GM18511 (cell line): ENCODE measurements around the gene PAQR8.
A peak's percentile ranks its signal among the peaks of the same experiment; 100 is the strongest.

Experiments used
- ATAC-seq: cut with Tn5 transposase; IDR thresholded peaks from one replicate; pipeline ENCODE4 v1.9.1; 2021; ENCODE audit warnings: mild to moderate bottlenecking, moderate library complexity; ENCODE audit not compliant: unreplicated experiment

PAQR8 gene

GRCh38 chr6:52361945-52362442 lies at the start of gene PAQR8:
Gene PAQR8, plus strand, starts transcription at chr6:52362151. Its CDS starts 41,063 bp downstream, at chr6:52403214.
- peak; percentile 90 for ATAC-seq

- ATAC-seq: no peak
Measured at GRCh38 chr6:52312461-52312860, 49.5 kb upstream of the PAQR8 start.

GRCh38 chr6:52314752-52315151 lies 47.2 kb upstream of the PAQR8 start:
- no peak for ATAC-seq

- no peak for ATAC-seq
Measured at GRCh38 chr6:52317211-52317610, 44.7 kb upstream of the PAQR8 start.

- peak; percentile 99 for ATAC-seq
Measured at GRCh38 chr6:52317841-52318581, 43.9 kb upstream of the PAQR8 start.

GRCh38 chr6:52324189-52324588 lies 37.8 kb upstream of the PAQR8 start:
- ATAC-seq: no peak

- no peak for ATAC-seq
Measured at GRCh38 chr6:52325695-52326471, 36.1 kb upstream of the PAQR8 start.

- ATAC-seq: no peak
Measured at GRCh38 chr6:52326540-52327364, 35.2 kb upstream of the PAQR8 start.

GRCh38 chr6:52328303-52328662 lies 33.7 kb upstream of the PAQR8 start:
- ATAC-seq: no peak

- ATAC-seq: no peak
Measured at GRCh38 chr6:52328729-52329128, 33.2 kb upstream of the PAQR8 start.

GRCh38 chr6:52330470-52330869 lies 31.5 kb upstream of the PAQR8 start:
- peak; percentile 41 for ATAC-seq

- ATAC-seq: no peak
Measured at GRCh38 chr6:52331793-52332457, 30.0 kb upstream of the PAQR8 start.

GRCh38 chr6:52333840-52334200 lies 28.1 kb upstream of the PAQR8 start:
- ATAC-seq: no peak

- no peak for ATAC-seq
Measured at GRCh38 chr6:52335576-52335975, 26.4 kb upstream of the PAQR8 start.

- peak; percentile 11 for ATAC-seq
Measured at GRCh38 chr6:52336919-52337561, 24.9 kb upstream of the PAQR8 start.

- peak; percentile 77 for ATAC-seq
Measured at GRCh38 chr6:52337633-52338290, 24.2 kb upstream of the PAQR8 start.

GRCh38 chr6:52340603-52340880 lies 21.4 kb upstream of the PAQR8 start:
- ATAC-seq: no peak

GRCh38 chr6:52341561-52342260 lies 20.2 kb upstream of the PAQR8 start:
- ATAC-seq: no peak

- ATAC-seq: no peak
Measured at GRCh38 chr6:52345311-52345710, 16.6 kb upstream of the PAQR8 start.
